IPS-15b (cell line): Measurements from ENCODE around the gene ZNF641.

Experiments used
- H3K27me3 ChIP-seq: one replicate; pipeline ENCODE4 v1.6.1; 2013; ENCODE audit warnings: low read length; ENCODE audit not compliant: control insufficient read depth, insufficient read depth
- H3K36me3 ChIP-seq: one replicate; pipeline ENCODE4 v1.6.1; 2013; ENCODE audit warnings: low read length; ENCODE audit not compliant: control insufficient read depth, insufficient read depth
- H3K4me1 ChIP-seq: one replicate; pipeline ENCODE4 v1.6.1; 2013; ENCODE audit warnings: mild to moderate bottlenecking, low read length; ENCODE audit not compliant: control insufficient read depth, insufficient read depth
- H3K4me3 ChIP-seq: one replicate; pipeline ENCODE4 v1.5.1; 2013; ENCODE audit warnings: low read depth, low read length
- H3K9ac ChIP-seq: one replicate; pipeline ENCODE4 v1.6.1; 2013; ENCODE audit warnings: low read depth, mild to moderate bottlenecking, low read length
- H3K9me3 ChIP-seq: one replicate; pipeline ENCODE4 v1.6.1; 2013; ENCODE audit warnings: mild to moderate bottlenecking, low read length; ENCODE audit not compliant: control insufficient read depth, insufficient read depth

Gene ZNF641

DNA sequence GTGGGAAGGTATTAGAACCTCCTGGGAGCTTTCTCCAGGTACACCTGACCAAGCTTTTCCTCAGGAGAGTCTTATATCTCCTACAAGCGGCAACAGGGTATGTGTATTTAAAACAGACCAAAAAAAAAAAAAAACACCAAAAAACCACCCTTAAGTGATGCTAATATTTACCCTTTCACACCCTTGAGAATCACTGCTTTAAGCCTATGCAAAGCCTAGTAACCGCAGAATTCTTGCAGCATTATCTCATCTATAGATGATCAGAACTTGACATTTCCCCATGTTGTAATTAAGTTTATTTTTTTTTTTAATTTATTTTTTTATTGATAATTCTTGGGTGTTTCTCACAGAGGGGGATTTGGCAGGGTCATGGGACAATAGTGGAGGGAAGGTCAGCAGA is 19.3 kb downstream of the ZNF641 start:
- no peak overlapping the region for H3K4me3 ChIP-seq
- H3K9me3 ChIP-seq = peaks cover 2% of the 10 kb centered on the region
- no peaks in the 10 kb centered on the region for H3K27me3 ChIP-seq
- no peak overlapping the region for H3K9ac ChIP-seq
- no peaks in the 10 kb centered on the region for H3K4me1 ChIP-seq
- no peaks in the 10 kb centered on the region for H3K36me3 ChIP-seq

DNA sequence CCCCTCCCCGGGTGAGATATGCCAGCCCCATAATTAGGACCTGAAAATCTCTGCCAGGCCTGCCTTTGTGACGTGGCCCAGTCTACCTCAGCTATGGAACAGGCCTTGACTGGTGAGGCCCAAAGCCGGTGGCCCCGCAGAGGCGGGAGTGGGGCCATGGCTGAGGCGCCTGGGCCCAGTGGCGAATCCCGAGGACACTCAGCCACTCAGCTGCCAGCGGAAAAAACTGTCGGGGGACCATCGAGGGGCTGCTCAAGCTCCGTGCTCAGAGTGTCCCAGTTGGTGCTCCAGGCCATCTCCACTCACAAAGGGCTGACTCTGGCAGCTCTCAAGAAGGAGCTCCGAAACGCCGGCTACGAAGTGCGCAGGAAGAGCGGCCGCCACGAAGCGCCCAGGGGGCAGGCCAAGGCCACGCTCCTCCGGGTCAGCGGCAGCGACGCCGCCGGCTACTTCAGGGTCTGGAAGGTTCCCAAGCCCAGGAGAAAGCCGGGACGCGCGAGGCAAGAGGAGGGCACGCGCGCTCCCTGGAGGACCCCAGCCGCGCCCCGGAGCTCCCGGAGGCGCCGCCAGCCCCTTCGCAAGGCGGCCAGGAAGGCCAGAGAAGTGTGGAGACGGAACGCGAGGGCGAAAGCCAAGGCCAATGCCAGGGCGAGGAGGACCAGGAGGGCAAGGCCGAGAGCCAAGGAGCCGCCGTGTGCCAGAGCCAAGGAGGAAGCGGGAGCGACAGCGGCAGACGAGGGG is 21.4 kb downstream of the ZNF641 start:
- Histone ChIP-seq H3K9me3 (peaks cover 5% of the 10 kb centered on the region), H3K36me3 (no peaks in the 10 kb centered on the region), H3K4me1 (no peaks in the 10 kb centered on the region), H3K9ac (no peak overlapping the region), H3K4me3 (no peak overlapping the region), H3K27me3 (no peaks in the 10 kb centered on the region)

DNA sequence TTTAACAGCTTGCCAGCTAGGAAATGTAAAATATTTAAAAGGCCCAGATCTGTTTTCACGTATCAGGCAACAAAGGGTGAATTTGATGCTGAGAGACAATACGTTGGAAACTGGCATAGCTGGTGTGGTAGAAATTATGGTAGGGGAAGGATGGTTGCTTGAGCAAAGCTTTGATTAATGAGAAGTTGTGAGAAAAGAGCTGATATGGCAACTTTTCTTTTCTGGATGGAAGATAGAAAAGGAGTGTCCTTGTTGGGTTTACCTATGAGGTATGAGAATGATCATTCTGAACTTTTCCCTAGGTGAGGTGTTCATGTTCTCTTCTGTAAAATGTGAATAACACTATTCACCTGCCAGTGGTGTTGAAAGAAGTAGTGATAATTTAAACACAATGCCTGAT is 34.2 kb downstream of the ZNF641 start:
- Histone ChIP-seq H3K4me3 (no peak overlapping the region), H3K9ac (no peak overlapping the region), H3K9me3 (no peaks in the 10 kb centered on the region), H3K27me3 (no peaks in the 10 kb centered on the region), H3K4me1 (no peaks in the 10 kb centered on the region), H3K36me3 (no peaks in the 10 kb centered on the region)

GRCh38 chr12:48311313-48311712 is 39.4 kb downstream of the ZNF641 start:
- H3K27me3 ChIP-seq = no peaks in the 10 kb centered on the region
- H3K9ac ChIP-seq = no peak overlapping the region
- H3K36me3 ChIP-seq = no peaks in the 10 kb centered on the region
- no peak overlapping the region for H3K4me3 ChIP-seq
- H3K9me3 ChIP-seq = no peaks in the 10 kb centered on the region
- no peaks in the 10 kb centered on the region for H3K4me1 ChIP-seq

DNA sequence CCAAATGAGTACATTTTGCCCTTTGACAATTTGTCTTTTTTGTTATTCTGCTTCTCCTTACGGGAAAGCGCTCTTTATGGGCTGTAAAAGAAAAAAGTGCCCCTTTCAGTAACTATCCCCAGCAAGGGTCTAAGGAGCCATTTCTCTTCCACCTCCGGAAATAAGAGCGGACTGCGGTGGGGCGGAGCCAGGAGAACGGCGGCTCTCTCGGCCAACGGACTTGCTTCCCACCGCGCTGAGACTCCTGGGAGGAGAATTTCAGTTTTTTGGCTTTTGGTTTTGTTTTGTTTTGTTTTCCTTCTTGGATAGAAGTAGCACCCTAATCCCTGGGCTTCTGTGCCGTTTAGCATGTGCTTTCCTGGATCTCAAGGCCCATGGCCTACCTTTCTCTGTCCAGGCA is 43.5 kb downstream of the ZNF641 start:
- Histone ChIP-seq H3K27me3 (no peaks in the 10 kb centered on the region), H3K9ac (no peak overlapping the region), H3K4me1 (no peaks in the 10 kb centered on the region), H3K36me3 (no peaks in the 10 kb centered on the region), H3K4me3 (no peak overlapping the region), H3K9me3 (no peaks in the 10 kb centered on the region)

- H3K9me3 ChIP-seq = no peaks in the 10 kb centered on the region
- H3K9ac ChIP-seq = no peak overlapping the region
- no peak overlapping the region for H3K4me3 ChIP-seq
- H3K27me3 ChIP-seq = no peaks in the 10 kb centered on the region
- no peaks in the 10 kb centered on the region for H3K36me3 ChIP-seq
- no peaks in the 10 kb centered on the region for H3K4me1 ChIP-seq
Observed at GRCh38 chr12:48305190-48305589, 45.5 kb downstream of the ZNF641 start.

GRCh38 chr12:48302161-48302911 is 48.4 kb downstream of the ZNF641 start:
- Histone ChIP-seq H3K4me1 (no peaks in the 10 kb centered on the region), H3K4me3 (no peak overlapping the region), H3K36me3 (no peaks in the 10 kb centered on the region), H3K27me3 (peaks cover 10% of the 10 kb centered on the region), H3K9me3 (no peaks in the 10 kb centered on the region), H3K9ac (no peak overlapping the region)

GRCh38 chr12:48300774-48301173 is 49.9 kb downstream of the ZNF641 start:
- Histone ChIP-seq H3K4me1 (no peaks in the 10 kb centered on the region), H3K9me3 (no peaks in the 10 kb centered on the region), H3K27me3 (peaks cover 14% of the 10 kb centered on the region), H3K4me3 (no peak overlapping the region), H3K9ac (no peak overlapping the region), H3K36me3 (no peaks in the 10 kb centered on the region)

DNA sequence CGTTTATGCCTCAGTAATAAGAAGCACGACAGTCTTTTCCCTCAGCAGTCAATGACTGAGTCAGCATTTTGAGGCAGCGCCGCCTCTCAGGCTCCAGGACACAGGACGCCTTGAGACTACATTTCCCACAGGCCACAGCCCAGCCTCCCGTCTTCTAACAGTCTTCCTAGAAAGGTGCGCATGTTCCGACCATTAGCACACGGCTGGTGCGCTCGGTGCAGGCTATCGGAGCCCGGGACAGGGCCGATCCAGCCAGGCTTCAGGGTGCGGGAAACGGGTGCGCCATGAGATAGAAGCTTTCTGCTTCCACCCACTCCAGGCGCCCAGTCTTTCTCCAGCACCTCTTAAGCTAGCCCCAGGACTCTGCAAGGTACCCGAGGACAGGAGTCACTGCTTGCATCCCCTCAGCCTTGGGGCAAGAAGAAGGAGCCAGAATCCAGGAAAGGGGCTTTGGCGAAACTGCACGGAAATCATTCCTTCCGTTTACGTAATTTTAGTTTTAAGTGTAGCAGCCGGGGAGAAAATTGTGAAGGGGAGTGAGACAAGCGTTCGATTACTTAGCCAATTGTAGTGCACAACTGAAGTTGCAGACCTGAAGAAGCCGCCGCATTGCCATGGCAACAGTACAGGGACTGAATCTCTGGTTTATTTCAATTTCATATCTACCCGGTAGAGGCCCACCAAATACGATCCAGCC is 54.0 kb downstream of the ZNF641 start:
- no peaks in the 10 kb centered on the region for H3K9me3 ChIP-seq
- peak overlapping the region; percentile 51 for H3K9ac ChIP-seq
- H3K4me1 ChIP-seq = no peaks in the 10 kb centered on the region
- H3K27me3 ChIP-seq = peaks cover 24% of the 10 kb centered on the region
- peak overlapping the region; percentile 66 for H3K4me3 ChIP-seq
- H3K36me3 ChIP-seq = no peaks in the 10 kb centered on the region

DNA sequence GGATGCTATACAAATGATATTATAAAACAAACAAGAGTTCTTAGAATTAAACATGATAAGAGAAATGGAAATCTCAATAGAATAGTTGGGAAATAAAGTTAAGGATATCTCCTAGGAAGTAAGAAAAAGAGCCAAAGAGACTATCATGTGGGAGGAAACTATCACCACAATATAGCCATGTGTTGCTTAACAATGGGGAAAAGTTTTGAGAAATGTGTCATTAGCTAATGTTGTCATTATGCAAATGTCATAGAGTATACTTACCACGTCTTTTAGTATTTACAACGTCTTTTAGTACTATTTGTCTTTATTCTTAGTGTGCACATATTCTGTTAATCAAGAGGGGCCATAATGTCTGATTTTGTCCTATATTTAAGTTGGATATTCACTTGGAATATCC is 58.7 kb downstream of the ZNF641 start:
- no peaks in the 10 kb centered on the region for H3K9me3 ChIP-seq
- H3K27me3 ChIP-seq = peaks cover 12% of the 10 kb centered on the region
- H3K9ac ChIP-seq = no peak overlapping the region
- H3K36me3 ChIP-seq = no peaks in the 10 kb centered on the region
- peaks cover 2% of the 10 kb centered on the region for H3K4me1 ChIP-seq
- H3K4me3 ChIP-seq = no peak overlapping the region

GRCh38 chr12:48291511-48291910 is 59.2 kb downstream of the ZNF641 start:
- Histone ChIP-seq H3K9ac (no peak overlapping the region), H3K27me3 (peaks cover 13% of the 10 kb centered on the region), H3K36me3 (no peaks in the 10 kb centered on the region), H3K4me1 (peaks cover 2% of the 10 kb centered on the region), H3K9me3 (no peaks in the 10 kb centered on the region), H3K4me3 (no peak overlapping the region)
